Large intestine (tissue), 12 donors: ENCODE results near the gene PAGE3. TPM values are rescaled to one million over a fixed set of nuclear protein-coding genes. Genes with fewer than 3 reads are reported as not detected.

ENCODE experiments used
- DNase-seq, 2 donors: peaks; one replicate each; pipeline versions ENCODE4 v3.0.0 to v3.0.0-alpha.2; 2013
- H3K27ac ChIP-seq: one replicate; pipeline ENCODE4 v1.5.1; 2013; ENCODE audit warnings: low read length
- H3K27me3 ChIP-seq: 2 replicates; pipeline ENCODE4 v1.6.1; 2013; ENCODE audit warnings: low read length; ENCODE audit not compliant: control insufficient read depth, insufficient read depth
- H3K36me3 ChIP-seq: 2 replicates; pipeline ENCODE4 v1.6.1; 2013; ENCODE audit warnings: low read length; ENCODE audit not compliant: control insufficient read depth, insufficient read depth
- H3K4me1 ChIP-seq: one replicate; pipeline ENCODE4 v1.6.1; 2013; ENCODE audit warnings: low read length; ENCODE audit not compliant: control insufficient read depth, insufficient read depth
- H3K4me3 ChIP-seq: one replicate; pipeline ENCODE4 v1.5.1; 2013; ENCODE audit warnings: low read length
- H3K9me3 ChIP-seq: one replicate; pipeline ENCODE4 v1.6.1; 2013; ENCODE audit warnings: mild to moderate bottlenecking, low read depth, low read length, moderate library complexity; ENCODE audit not compliant: control insufficient read depth
- WGBS: methylation state at CpG from one replicate; pipeline ENCODE4 v1.1.5; 2013; ENCODE audit warnings: low lambda C conversion rate; ENCODE audit not compliant: insufficient coverage; 5-methylcytosine and 5-hydroxymethylcytosine counted together
- long read RNA-seq, 11 donors: transcript quantifications; one replicate each; lab custom pipeline, GENCODE V29; 2026
- polyA plus RNA-seq: library from polyadenylated mRNA; unstranded; fragments of 120-200 nt; gene quantifications from one replicate; pipeline ENCODE4 v1.2.1, GENCODE V29; 2013

The PAGE3 gene, protein sequence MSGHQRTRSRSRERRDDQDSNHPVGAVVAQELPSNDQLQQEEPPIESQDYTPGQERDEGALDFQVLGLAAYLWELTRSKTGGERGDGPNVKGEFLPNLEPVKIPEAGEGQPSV
- polyA plus RNA-seq = not detected
- long read RNA-seq, donor 1 = 0 reads
- long read RNA-seq, donor 2 = 0 reads
- long read RNA-seq, donor 3 = 0 reads
- long read RNA-seq, donor 4 = 0 reads
- long read RNA-seq, donor 5 = 0 reads
- long read RNA-seq, donor 6 = 0 reads
- long read RNA-seq, donor 7 = 0 reads
- long read RNA-seq, donor 8 = 0 reads
- long read RNA-seq, donor 9 = 0 reads
- long read RNA-seq, donor 10 = 0 reads
- long read RNA-seq, donor 11 = 0 reads

GRCh38 chrX:55264816-55265215 is at the start of gene PAGE3:
TSS of gene PAGE3 (minus strand) at chrX:55264916. CDS start at chrX:55263903, 1,013 bp downstream.
- Histone ChIP-seq H3K9me3 (no peaks in the 10 kb centered on the region), H3K4me1 (no peaks in the 10 kb centered on the region), H3K27ac (no peak within 1 kb of the TSS), H3K36me3 (no peaks in the 10 kb centered on the region), H3K27me3 (no peaks in the 10 kb centered on the region), H3K4me3 (no peak within 1 kb of the TSS)
- no CpG with 5 or more reads among the region's 5 CpGs for WGBS
- no peak for DNase-seq

GRCh38 chrX:55312655-55313054 is 47.9 kb upstream of the PAGE3 start:
- no peaks in the 10 kb centered on the region for H3K36me3 ChIP-seq
- H3K9me3 ChIP-seq = no peaks in the 10 kb centered on the region
- H3K27ac ChIP-seq = no peak overlapping the region
- H3K27me3 ChIP-seq = no peaks in the 10 kb centered on the region
- DNase-seq = no peak
- H3K4me1 ChIP-seq = no peaks in the 10 kb centered on the region
- H3K4me3 ChIP-seq = no peak overlapping the region

DNA sequence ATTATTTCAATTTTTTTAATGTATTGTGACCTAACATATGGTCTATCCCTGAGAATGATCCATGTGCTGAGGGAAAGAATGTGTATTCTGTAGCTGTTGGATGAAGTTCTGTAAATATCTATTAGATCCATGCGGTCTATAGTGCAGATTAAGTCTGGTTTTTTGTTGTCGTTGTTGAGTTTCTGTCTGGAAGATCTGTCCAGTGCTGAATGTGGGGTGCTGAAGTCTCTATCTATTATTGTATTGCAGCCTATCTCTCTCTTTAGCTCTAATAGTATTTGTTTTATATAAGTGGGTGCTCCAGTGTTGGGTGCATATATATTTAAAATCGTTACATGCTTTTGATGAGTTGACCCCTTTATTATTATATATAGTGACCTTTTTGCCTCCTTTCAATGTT is 26.2 kb upstream of the PAGE3 start:
- WGBS = no CpG with 5 or more reads among the region's 3 CpGs
- H3K4me3 ChIP-seq = no peak overlapping the region
- no peaks in the 10 kb centered on the region for H3K9me3 ChIP-seq
- H3K36me3 ChIP-seq = no peaks in the 10 kb centered on the region
- H3K27ac ChIP-seq = no peak overlapping the region
- H3K4me1 ChIP-seq = no peaks in the 10 kb centered on the region
- no peak for DNase-seq
- no peaks in the 10 kb centered on the region for H3K27me3 ChIP-seq

GRCh38 chrX:55279832-55280231 is 15.1 kb upstream of the PAGE3 start:
- Histone ChIP-seq H3K27ac (no peak overlapping the region), H3K9me3 (no peaks in the 10 kb centered on the region), H3K4me1 (no peaks in the 10 kb centered on the region), H3K27me3 (no peaks in the 10 kb centered on the region), H3K36me3 (no peaks in the 10 kb centered on the region), H3K4me3 (no peak overlapping the region)
- WGBS = no CpG with 5 or more reads among the region's 10 CpGs
- no peak for DNase-seq

DNA sequence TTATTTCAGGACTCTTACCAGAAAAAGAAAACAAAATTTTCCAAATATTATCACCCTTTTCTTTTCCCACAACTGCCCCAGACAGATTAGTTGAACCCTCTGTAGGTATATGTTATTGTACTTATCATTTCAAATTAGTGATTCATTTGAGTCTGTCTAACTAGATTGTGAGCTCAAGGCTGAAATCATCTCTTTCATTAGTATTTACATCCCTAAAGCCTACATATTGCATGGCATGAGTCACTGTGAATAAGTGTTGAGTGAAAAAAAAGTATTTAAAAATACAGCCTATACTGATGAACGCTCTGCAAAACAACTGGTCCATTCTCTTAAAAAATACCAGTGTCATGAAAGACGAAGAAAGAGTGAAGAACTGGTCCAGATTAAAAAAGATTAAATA is 3.9 kb downstream of the PAGE3 start:
- Histone ChIP-seq H3K9me3 (no peaks in the 10 kb centered on the region), H3K4me1 (no peaks in the 10 kb centered on the region), H3K27ac (no peak overlapping the region), H3K36me3 (no peaks in the 10 kb centered on the region), H3K27me3 (no peaks in the 10 kb centered on the region), H3K4me3 (no peak overlapping the region)
- no peak for DNase-seq
- 92% methylated on average over 2 of the region's 2 CpGs for WGBS

- Histone ChIP-seq H3K4me1 (no peaks in the 10 kb centered on the region), H3K36me3 (no peaks in the 10 kb centered on the region), H3K27me3 (no peaks in the 10 kb centered on the region), H3K27ac (no peak overlapping the region), H3K9me3 (no peaks in the 10 kb centered on the region), H3K4me3 (no peak overlapping the region)
- no peak for DNase-seq
Measured at GRCh38 chrX:55253528-55253927, 11.2 kb downstream of the PAGE3 start.

- Histone ChIP-seq H3K4me3 (no peak overlapping the region), H3K9me3 (no peaks in the 10 kb centered on the region), H3K27ac (no peak overlapping the region), H3K4me1 (no peaks in the 10 kb centered on the region), H3K27me3 (no peaks in the 10 kb centered on the region), H3K36me3 (no peaks in the 10 kb centered on the region)
- WGBS = no CpG with 5 or more reads among the region's 6 CpGs
- DNase-seq = no peak
Measured at GRCh38 chrX:55240788-55241340, 23.9 kb downstream of the PAGE3 start.

- H3K4me3 ChIP-seq = no peak within 1 kb of the TSS
- H3K9me3 ChIP-seq = no peaks in the 10 kb centered on the region
- H3K27me3 ChIP-seq = no peaks in the 10 kb centered on the region
- no peaks in the 10 kb centered on the region for H3K4me1 ChIP-seq
- no peaks in the 10 kb centered on the region for H3K36me3 ChIP-seq
- no peak for DNase-seq
- no peak within 1 kb of the TSS for H3K27ac ChIP-seq
- WGBS = no CpG with 5 or more reads among the region's 30 CpGs
Measured at GRCh38 chrX:55220119-55220794, 44.5 kb downstream of the PAGE3 start, which contains the start of gene PAGE5. TSS of gene PAGE5 (plus strand) at chrX:55220346. CDS start at chrX:55221383, 1,037 bp downstream.

GRCh38 chrX:55213381-55213780 is 51.3 kb downstream of the PAGE3 start:
- Histone ChIP-seq H3K9me3 (no peaks in the 10 kb centered on the region), H3K4me3 (no peak overlapping the region), H3K4me1 (no peaks in the 10 kb centered on the region), H3K27ac (no peak overlapping the region), H3K27me3 (no peaks in the 10 kb centered on the region), H3K36me3 (no peaks in the 10 kb centered on the region)
- DNase-seq = no peak
- no CpG with 5 or more reads among the region's 3 CpGs for WGBS

DNA sequence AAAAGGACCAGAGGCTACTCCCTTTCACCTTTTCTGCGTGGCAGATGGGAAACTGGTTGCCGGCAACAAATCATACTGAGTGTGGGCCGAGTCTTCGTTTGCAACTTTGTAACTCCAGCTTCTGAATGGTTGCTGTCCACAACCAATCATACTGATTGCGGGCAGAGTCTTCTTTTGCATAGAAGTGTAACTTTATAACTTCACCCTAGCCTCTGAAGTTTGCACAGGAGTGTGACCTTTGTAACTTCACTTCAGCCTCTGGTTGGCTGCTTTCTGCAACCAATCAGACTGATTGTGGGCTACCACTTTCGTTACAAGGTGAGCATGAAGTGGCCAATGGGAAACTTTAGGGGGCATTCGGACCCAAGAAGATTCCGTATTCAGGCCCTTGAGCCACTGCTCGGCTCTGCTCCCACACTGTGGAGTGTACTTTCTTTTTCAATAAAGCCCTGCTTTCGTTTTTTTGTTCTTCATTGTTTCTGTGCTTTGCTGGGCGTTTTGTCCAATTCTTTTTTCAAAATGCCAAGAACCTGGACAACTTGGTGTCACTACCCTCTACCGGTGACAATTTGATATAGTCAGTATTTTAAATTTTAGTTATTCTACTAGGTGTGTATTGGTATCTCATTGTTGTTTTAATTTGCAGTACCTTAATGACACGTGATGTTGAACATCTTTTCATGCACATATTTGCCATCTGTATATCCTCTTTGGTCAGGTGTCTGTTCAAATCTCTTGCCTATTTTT is 53.6 kb downstream of the PAGE3 start:
- no peaks in the 10 kb centered on the region for H3K4me1 ChIP-seq
- no peaks in the 10 kb centered on the region for H3K27me3 ChIP-seq
- no peak overlapping the region for H3K27ac ChIP-seq
- no peaks in the 10 kb centered on the region for H3K36me3 ChIP-seq
- peak in 1 of 2 donors; percentile 1 for DNase-seq
- no peaks in the 10 kb centered on the region for H3K9me3 ChIP-seq
- no peak overlapping the region for H3K4me3 ChIP-seq
- 75% methylated on average over 2 of the region's 13 CpGs for WGBS
